ENCODE measurements around the gene TNRC6B. TPM values are rescaled to one million over a fixed set of nuclear protein-coding genes. Genes with fewer than 3 reads are reported as not detected.
A peak's percentile ranks its signal among the peaks of the same experiment; 100 is the strongest.

Gene TNRC6B
- total and polyA plus RNA-seq, 2 experiments from 2014 or later, result 46.9 to 87.8 TPM

DNA sequence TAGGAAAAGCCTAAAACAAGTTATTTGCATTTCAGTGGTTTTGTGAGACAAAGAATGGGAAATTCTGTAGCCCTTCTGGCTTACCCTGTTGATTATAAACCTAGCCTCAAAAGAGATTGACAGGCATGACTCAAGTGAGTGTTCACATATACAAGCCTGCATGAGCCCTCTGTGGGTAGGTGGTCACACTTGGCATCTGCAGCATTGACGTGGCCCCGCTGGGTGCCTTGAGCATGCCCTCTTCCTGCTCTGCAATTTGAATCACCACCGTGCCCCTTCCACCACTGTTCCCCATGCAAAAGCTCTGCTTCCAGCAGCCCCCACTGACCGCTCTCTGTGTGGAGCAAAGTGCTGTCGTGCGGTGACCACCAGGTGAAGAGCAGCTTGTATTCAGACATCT is 147.6 kb downstream of the TNRC6B start:
- H4K20me1 ChIP-seq (replicated peaks; ENCODE audit: insufficient read depth), result peaks cover 4% of the 10 kb centered on the region; the same call in 1 of the 2 replicates
- H3K4me3 ChIP-seq, result no peak overlapping the region
- no peak for DNase-seq (ENCODE audit: low spot score)
- 0 out of 2 replicates have a peak, but pooled peaks cover 3% of the 10 kb centered on the region for H3F3A ChIP-seq (replicated peaks; ENCODE audit: low read depth)
- Mint-ChIP-seq H3K4me1 (peaks cover 57% of the 10 kb centered on the region), H3K9me3 (no peaks in the 10 kb centered on the region), H3K27me3 (ENCODE audit: insufficient read depth, low read depth, poor library complexity) (peaks cover 15% of the 10 kb centered on the region), H3K4me3 (no peak overlapping the region), H3K27ac (peak overlapping the region; percentile 44), H3K36me3 (ENCODE audit: low read depth) (peaks cover 42% of the 10 kb centered on the region)
- H3K79me2 ChIP-seq (replicated peaks; ENCODE audit: insufficient read depth), result no peaks in the 10 kb centered on the region
- peak; percentile 33 for ATAC-seq
- no peak overlapping the region for H3K4me2 ChIP-seq
- H3K9me2 ChIP-seq (ENCODE audit: insufficient read depth), result no peaks in the 10 kb centered on the region
- peaks cover 6% of the 10 kb centered on the region; the same call in 1 of the 2 replicates for H3K36me3 ChIP-seq (ENCODE audit: insufficient read depth)
- no peaks in the 10 kb centered on the region for H3K27me3 ChIP-seq (ENCODE audit: insufficient read depth)
- no peak overlapping the region for H2AFZ ChIP-seq
- TF ChIP-seq CREB1 (CRISPR knock-in tag; IDR thresholded peaks at IDR 0.05; ENCODE audit: low read depth), result no peak
- TF ChIP-seq NANOG (IDR thresholded peaks at IDR 0.05; ENCODE audit: borderline replicate concordance), result no peak
- TF ChIP-seq ZNF331 (CRISPR knock-in tag; IDR thresholded peaks at IDR 0.05; ENCODE audit: low read depth), result no peak
- 0 out of 2 replicates have a peak overlapping the region, but pooled peaks have one; percentile 35 for H3K27ac ChIP-seq (ENCODE audit: low read depth)
- H3K4me1 ChIP-seq (ENCODE audit: insufficient read depth), result peaks cover 31% of the 10 kb centered on the region

DNA sequence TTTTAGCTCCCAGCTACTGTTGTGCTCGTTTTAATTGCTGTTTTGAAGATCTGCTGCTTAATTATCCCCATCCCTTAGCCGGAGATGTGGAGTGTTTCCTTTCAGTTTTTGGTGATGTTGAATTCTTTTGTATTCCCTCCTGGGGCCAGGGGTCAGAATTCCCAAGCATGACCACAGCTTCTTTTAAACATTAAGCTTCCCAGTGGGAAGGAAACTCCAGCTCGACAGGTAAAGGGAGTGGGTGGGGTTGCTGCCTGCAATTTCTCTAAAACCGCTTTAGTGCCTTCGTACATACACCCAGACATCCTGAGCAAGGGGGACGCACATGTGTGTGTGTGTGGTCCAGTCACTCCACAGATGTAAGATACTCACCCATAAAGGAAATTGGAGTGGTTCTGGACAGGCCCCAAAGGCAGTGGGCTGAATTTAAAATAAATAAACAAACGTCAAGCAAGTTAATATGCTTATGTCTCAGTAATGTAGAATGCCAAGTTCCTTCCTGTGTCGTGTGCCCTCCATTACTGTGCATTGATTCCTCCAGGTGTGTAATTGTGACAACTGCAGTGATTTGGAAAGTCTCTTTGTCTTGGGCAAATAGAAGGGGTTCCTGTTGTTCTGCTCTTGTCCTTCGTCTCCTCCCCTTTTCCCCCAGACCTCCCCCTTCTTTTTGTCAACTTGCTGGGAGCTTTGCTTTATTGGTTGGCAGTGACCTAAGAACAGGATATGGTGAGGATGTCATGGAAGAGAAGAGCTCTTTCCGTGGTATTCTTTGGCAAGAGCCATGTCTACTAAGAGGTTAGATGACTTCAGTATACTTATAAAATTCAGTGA is 149.4 kb downstream of the TNRC6B start:
- peaks cover 5% of the 10 kb centered on the region for H3K27me3 Mint-ChIP-seq (ENCODE audit: insufficient read depth, low read depth, poor library complexity)
- peak overlapping the region; percentile 48 for H3K4me2 ChIP-seq
- peak; percentile 45 for ATAC-seq
- H3K79me2 ChIP-seq (replicated peaks; ENCODE audit: insufficient read depth), result no peaks in the 10 kb centered on the region
- H3K4me3 Mint-ChIP-seq, result peak overlapping the region; percentile 43
- peaks cover 24% of the 10 kb centered on the region for H3K36me3 Mint-ChIP-seq (ENCODE audit: low read depth)
- peaks cover 43% of the 10 kb centered on the region for H3K4me1 ChIP-seq (ENCODE audit: insufficient read depth)
- H3K27ac Mint-ChIP-seq, result peak overlapping the region; percentile 93
- H3F3A ChIP-seq (replicated peaks; ENCODE audit: low read depth), result no peaks in the 10 kb centered on the region
- no peaks in the 10 kb centered on the region for H3K27me3 ChIP-seq (ENCODE audit: insufficient read depth)
- peaks cover 75% of the 10 kb centered on the region for H3K4me1 Mint-ChIP-seq
- no peak overlapping the region for H3K4me3 ChIP-seq
- no peaks in the 10 kb centered on the region for H3K9me2 ChIP-seq (ENCODE audit: insufficient read depth)
- no peak overlapping the region for H2AFZ ChIP-seq
- no peaks in the 10 kb centered on the region for H3K9me3 Mint-ChIP-seq
- DNase-seq (ENCODE audit: low spot score), result peak; percentile 63
- H3K27ac ChIP-seq (ENCODE audit: low read depth), result peak overlapping the region; percentile 46; the same call in 1 of the 2 replicates
- 0 out of 2 replicates have a peak, but pooled peaks cover 4% of the 10 kb centered on the region for H4K20me1 ChIP-seq (replicated peaks; ENCODE audit: insufficient read depth)
- 0 out of 2 replicates have a peak, but pooled peaks cover 6% of the 10 kb centered on the region for H3K36me3 ChIP-seq (ENCODE audit: insufficient read depth)
- no peak for TF ChIP-seq POLR2AphosphoS5 (IDR thresholded peaks at IDR 0.05; ENCODE audit: low read depth)
- TF ChIP-seq, protein P1, sequence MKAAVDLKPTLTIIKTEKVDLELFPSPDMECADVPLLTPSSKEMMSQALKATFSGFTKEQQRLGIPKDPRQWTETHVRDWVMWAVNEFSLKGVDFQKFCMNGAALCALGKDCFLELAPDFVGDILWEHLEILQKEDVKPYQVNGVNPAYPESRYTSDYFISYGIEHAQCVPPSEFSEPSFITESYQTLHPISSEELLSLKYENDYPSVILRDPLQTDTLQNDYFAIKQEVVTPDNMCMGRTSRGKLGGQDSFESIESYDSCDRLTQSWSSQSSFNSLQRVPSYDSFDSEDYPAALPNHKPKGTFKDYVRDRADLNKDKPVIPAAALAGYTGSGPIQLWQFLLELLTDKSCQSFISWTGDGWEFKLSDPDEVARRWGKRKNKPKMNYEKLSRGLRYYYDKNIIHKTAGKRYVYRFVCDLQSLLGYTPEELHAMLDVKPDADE (IDR thresholded peaks at IDR 0.05), result no peak
- TF ChIP-seq, protein P2, sequence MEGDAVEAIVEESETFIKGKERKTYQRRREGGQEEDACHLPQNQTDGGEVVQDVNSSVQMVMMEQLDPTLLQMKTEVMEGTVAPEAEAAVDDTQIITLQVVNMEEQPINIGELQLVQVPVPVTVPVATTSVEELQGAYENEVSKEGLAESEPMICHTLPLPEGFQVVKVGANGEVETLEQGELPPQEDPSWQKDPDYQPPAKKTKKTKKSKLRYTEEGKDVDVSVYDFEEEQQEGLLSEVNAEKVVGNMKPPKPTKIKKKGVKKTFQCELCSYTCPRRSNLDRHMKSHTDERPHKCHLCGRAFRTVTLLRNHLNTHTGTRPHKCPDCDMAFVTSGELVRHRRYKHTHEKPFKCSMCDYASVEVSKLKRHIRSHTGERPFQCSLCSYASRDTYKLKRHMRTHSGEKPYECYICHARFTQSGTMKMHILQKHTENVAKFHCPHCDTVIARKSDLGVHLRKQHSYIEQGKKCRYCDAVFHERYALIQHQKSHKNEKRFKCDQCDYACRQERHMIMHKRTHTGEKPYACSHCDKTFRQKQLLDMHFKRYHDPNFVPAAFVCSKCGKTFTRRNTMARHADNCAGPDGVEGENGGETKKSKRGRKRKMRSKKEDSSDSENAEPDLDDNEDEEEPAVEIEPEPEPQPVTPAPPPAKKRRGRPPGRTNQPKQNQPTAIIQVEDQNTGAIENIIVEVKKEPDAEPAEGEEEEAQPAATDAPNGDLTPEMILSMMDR (conservative IDR thresholded peaks at IDR 0.05; ENCODE audit: low read depth in 2 of 2), result no peak
- TF ChIP-seq EZH2 (IDR thresholded peaks at IDR 0.05; ENCODE audit: low read depth, unreplicated experiment), result no peak
- no peak for TF ChIP-seq ZNF114 (CRISPR knock-in tag; IDR thresholded peaks at IDR 0.05)
- no peak for TF ChIP-seq EZH2phosphoT487 (IDR thresholded peaks at IDR 0.05; ENCODE audit: unreplicated experiment)
- TF ChIP-seq, protein P3, sequence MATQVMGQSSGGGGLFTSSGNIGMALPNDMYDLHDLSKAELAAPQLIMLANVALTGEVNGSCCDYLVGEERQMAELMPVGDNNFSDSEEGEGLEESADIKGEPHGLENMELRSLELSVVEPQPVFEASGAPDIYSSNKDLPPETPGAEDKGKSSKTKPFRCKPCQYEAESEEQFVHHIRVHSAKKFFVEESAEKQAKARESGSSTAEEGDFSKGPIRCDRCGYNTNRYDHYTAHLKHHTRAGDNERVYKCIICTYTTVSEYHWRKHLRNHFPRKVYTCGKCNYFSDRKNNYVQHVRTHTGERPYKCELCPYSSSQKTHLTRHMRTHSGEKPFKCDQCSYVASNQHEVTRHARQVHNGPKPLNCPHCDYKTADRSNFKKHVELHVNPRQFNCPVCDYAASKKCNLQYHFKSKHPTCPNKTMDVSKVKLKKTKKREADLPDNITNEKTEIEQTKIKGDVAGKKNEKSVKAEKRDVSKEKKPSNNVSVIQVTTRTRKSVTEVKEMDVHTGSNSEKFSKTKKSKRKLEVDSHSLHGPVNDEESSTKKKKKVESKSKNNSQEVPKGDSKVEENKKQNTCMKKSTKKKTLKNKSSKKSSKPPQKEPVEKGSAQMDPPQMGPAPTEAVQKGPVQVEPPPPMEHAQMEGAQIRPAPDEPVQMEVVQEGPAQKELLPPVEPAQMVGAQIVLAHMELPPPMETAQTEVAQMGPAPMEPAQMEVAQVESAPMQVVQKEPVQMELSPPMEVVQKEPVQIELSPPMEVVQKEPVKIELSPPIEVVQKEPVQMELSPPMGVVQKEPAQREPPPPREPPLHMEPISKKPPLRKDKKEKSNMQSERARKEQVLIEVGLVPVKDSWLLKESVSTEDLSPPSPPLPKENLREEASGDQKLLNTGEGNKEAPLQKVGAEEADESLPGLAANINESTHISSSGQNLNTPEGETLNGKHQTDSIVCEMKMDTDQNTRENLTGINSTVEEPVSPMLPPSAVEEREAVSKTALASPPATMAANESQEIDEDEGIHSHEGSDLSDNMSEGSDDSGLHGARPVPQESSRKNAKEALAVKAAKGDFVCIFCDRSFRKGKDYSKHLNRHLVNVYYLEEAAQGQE (IDR thresholded peaks at IDR 0.05; ENCODE audit: unreplicated experiment), result no peak

Data from GM23338 (cell line).